NK-92 treated with Interleukin-12 subunit alpha and Interleukin-12 subunit beta, amount 100 ng/mL, for 24 hours (cell line): ENCODE measurements around the gene C1orf210.
A peak's percentile ranks its signal among the peaks of the same experiment; 100 is the strongest.

ENCODE experiments used
- DNase-seq: peaks from one replicate; lab custom pipeline; 2025; lab: John Stamatoyannopoulos, UW

Gene C1orf210

DNA sequence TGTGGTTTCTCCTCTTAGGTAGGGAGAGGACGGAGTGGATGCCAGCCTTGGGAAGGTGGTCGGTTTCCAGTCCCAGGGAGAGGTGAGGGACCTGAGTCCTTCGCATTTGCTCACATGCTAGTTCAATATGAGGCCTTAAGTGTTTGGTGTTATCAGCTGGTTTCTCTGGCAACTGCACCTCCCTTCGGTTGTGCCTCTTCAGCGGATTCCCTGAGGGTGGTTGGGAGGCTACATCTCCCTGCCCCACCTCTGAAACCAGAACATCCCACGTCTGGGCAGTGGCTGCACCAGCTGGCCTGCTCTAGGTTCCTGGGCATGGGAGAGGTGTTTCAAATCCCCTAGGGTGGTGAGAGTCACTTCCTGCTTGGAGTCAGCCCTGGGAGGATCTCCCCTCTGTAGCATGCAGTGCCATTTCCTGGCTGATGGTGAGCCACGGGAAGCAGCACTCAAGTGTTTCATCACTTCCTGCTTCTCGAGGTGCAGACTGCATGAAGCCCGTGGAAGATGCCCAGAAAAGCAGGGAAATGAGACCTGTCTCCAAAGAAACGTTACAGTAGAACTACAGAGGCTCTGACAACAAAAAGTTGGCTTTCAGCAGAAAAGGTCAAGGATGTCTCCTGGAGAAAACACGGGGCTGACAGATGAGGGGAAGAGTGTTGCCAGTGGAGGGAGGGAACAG lies 11.1 kb downstream of the C1orf210 start:
- peak; percentile 41 for DNase-seq

- no peak for DNase-seq
Measured at GRCh38 chr1:43273708-43274107, 11.7 kb downstream of the C1orf210 start.

DNA sequence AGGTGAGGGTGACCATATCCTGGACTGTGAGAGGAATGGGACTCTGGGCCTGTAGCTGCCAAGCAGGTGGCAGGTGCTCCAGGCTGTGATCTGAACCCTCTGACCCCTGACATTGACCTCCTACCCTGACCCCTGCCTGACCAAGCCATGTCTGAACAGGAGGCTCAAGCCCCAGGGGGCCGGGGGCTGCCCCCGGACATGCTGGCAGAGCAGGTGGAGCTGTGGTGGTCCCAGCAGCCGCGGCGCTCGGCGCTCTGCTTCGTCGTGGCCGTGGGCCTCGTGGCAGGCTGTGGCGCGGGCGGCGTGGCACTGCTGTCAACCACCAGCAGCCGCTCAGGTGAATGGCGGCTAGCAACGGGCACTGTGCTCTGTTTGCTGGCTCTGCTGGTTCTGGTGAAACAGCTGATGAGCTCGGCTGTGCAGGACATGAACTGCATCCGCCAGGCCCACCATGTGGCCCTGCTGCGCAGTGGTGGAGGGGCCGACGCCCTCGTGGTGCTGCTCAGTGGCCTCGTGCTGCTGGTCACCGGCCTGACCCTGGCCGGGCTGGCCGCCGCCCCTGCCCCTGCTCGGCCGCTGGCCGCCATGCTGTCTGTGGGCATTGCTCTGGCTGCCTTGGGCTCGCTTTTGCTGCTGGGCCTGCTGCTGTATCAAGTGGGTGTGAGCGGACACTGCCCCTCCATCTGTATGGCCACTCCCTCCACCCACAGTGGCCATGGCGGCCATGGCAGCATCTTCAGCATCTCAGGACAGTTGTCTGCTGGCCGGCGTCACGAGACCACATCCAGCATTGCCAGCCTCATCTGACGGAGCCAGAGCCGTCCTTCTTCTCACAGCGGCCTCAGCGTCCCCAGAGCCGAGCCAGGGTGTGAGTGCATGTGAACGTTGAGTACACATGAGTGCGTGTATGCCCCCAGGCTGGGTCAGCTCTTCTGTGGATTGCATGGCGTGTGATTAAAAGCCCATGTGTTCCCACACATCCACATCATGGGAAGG lies 12.5 kb downstream of the C1orf210 start:
- no peak for DNase-seq

GRCh38 chr1:43272161-43272560 lies 13.2 kb downstream of the C1orf210 start:
- no peak for DNase-seq

- no peak for DNase-seq
Measured at GRCh38 chr1:43271186-43272118, 13.9 kb downstream of the C1orf210 start.

DNA sequence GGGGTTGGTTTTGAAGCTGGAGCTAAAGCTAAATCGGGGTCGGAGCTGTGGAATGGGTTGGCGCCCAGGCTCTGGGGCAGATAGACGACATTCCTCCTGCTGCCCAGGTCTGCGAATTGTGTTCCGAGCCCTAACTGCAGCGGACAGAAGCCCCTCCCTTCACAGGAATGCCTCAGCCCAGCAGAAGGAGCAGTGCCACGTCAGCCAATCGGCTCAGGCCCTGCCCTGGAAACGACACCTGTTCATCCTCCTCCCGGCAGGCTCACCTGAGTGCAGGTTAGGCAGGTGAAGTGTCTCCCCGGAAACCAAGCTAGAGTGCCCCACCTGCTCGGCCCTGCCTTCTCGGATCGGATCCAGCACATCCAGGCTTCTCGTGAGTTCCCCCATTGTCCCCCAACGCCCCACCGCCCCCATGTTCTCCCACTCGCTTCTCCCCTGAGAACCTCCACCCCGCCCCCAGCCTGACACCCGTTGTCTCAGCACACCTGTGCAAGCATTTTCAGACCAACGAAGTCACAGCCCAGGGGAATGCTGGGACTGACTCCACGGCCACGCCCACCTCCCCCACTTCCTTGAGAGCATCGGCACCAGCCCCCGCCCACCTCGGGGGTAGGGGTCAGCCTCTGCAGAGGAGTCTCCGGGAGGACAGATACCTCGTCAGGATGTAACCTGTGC lies 14.8 kb downstream of the C1orf210 start:
- no peak for DNase-seq

GRCh38 chr1:43269627-43270375 lies 15.6 kb downstream of the C1orf210 start, which contains the start of gene TMEM125:
Gene TMEM125, plus strand, starts transcription at chr1:43269983. Its CDS starts 2,740 bp downstream, at chr1:43272723.
- no peak for DNase-seq

DNA sequence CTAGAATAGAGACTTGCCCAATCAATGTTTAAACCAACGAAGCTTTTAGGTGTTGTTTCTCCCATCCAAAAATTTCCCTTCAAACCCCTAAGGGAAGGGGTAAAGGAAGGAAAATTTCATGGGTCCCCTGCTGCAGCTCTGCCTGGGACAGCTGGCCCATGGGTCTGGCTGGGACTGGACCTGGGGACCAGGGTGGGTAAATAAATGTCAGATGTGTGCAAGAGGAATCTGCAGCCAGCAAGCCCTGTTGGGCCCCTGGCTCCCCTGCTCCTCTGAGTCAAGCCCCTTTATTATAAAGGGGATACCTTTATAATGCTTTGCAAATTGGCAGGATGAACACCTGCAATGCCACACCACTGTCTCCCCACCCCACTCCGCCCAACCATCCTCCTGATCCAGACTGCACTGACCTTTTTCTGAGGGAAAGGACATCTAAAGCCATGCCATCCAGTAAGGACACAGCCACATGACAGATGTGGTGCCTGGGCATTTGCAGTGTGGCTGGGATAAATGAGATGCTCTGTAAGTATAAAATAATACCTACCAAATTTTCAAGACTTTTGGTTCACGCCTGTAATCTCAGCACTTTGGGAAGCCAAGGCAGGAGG lies 17.5 kb downstream of the C1orf210 start:
- DNase-seq: no peak

DNA sequence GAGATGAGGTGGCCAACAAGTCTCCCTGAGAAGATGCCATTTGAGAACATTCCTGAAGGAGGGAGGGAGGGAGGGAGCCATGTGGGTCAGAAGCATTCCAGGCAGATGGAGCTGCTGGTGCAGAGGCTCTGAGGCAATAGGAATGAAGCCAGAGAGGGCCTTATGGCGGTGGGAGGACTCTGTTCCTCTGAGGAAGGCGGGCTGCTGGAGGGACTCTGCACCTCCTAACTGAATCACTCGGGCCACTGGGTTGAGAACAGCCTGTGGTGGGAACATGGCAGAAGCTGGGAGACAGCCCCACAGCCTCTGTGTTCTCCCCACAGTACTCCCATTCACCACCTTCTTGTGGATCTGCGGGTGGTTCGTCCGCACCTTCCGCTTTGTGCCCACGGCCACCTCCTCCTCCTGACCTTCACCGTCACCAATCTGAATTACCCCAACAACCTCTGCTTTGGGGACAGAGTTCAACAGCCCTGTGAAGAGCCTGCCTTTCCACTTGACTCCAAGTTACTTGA lies 18.0 kb downstream of the C1orf210 start:
- no peak for DNase-seq

DNA sequence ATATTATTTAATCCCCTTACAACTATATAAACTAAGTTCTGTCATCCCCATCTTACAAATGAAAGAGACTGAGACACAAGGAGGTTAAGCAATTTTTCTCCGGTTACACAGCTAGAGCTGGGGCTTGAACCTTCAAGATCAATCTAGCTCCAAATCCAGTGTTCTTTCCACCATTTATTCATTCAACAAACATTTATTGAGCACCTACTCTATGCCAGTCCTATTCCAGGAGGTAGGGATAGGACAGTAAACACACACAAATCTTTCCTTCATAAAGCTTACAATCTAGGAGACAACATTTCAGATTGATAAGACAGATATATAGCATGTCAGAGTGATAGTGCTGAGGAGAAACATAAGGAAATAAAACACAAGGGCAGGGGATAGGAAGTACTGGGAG lies 18.5 kb downstream of the C1orf210 start:
- DNase-seq: no peak

- DNase-seq: no peak
Measured at GRCh38 chr1:43265431-43265830, 19.9 kb downstream of the C1orf210 start.

DNA sequence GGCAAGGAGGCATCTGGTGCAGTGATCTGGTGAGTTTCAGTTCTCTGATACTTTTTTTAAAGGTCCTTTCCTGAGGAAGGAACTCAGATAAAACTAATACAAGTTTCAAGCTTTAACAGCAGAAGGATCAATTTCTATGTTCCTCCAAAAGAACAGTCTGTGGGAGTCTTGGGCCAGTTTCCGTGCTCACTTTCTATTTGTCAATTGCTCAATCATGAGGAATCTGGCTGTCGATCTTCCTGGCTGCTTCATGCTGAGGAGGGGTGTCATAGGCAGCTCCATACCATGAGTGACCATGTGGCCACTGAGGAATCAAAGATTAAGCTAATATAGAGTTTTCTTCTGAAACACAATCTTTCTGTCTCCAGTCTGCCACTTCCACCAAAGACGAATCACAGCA lies 27.0 kb downstream of the C1orf210 start:
- DNase-seq: no peak

DNA sequence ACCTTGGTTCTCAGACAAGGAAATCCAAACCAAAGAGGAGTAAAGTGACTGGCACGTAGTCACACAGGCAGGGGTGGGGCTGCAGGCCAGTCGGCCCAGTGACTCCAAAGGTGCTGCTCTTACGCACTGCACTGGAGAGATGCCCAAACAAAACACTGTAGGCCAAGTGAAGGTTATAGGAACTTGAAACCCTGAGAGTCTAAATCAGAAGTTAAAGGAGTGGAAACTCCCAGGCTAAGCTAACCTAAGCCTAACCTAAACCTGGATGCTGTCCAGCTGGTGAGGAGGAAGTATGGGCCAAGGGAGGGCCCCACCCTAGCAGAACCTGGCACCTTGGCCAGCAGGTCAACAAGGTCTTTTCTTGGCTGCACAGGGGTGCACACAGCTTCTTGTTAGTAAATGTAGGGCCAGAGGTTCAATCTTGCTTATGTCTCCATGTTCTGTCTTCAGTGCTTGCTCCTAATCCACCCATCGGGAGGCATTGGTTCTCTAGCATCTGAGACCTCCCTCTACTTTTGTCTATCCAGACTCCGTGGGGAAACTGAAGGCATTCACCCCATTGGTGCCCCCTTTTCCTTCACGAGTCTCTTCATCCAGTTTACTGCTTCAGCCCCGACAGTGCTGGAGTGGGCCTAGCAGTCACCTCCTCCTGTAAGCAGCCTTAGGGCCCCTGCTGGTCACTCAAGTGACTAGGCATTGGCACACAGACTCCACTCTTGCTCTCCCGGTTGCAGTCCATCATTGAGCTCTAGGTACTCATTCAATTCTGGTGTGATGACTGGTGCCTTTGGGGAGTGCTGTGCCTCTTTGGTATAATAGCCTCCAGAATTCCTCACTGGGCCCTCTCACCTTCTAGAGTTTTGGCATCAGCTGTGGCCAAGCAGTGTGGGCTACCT lies 28.5 kb downstream of the C1orf210 start:
- no peak for DNase-seq

DNA sequence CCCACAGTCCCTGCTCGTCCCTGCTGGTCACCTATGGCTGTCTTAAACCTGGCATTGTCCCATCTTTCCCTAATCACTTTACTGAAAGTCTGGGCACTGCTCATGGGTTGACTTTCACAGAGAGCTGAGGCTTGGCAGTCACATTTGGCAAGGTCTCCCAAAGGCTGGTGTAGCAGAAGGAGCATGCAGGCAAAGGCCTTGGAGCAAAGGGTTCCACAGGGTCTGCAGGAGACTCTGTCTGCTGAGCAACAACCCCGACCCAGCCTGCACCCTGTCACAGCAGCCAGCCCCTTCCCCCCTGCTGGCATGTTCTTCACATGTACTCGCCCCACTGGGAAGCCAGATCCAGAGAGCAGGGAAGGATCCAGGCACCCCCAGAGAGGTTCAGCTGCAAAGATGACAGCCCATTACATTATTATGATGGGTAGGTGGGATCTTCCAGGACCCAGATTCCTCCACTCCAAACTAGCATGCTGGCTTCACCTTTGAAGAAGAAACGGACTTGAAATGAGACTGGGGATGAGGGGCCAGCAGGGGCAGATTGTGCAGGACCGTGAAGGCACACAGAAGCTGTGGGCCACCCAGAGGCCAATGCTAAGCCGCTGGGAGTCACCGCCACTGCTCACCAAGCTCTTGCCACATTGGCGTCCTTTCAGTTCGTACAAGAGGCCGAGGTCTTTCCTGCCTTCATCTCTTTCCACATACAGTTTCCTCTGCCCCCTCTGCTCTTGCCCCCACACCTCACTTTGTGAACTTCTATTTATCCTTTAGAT lies 29.8 kb downstream of the C1orf210 start:
- DNase-seq: no peak

DNA sequence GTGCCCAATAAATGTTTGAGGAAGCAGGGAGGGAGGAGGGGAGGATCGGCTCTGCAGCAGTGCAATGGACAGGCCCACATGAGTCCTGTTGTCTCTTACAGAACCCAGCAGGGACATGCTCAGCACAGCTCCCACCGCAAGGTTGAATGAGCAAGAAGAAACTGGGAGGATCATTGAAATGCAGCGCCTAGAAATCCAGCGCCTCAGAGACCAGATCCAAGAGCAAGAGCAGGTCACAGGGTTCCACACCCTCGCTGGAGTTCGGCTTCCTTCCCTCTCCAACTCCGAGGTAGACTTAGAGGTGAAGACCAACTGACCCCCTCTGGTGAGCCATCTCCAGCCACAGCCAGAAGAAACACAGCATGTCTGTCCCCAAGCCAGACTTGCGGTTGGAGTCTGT lies 31.5 kb downstream of the C1orf210 start:
- no peak for DNase-seq

DNA sequence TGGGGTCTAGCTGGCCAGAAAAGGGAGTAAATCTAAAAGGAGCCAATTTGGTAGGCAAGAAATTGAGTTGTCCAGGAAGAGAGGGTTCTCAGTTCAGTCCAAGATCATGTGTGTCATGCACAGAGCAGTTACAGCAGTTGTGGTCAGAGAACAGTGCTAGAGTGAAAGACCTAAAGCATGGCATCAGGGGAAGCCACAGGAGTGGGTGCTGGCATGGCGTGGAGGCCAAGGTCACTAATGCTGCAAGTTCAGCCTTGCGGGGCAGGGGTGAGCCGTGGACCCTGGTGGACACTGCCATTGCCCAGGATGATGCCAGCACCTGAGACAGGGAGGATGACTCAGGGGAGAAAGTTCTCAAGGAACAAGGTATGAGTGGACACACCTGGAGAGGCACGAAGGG lies 32.2 kb downstream of the C1orf210 start:
- no peak for DNase-seq

DNA sequence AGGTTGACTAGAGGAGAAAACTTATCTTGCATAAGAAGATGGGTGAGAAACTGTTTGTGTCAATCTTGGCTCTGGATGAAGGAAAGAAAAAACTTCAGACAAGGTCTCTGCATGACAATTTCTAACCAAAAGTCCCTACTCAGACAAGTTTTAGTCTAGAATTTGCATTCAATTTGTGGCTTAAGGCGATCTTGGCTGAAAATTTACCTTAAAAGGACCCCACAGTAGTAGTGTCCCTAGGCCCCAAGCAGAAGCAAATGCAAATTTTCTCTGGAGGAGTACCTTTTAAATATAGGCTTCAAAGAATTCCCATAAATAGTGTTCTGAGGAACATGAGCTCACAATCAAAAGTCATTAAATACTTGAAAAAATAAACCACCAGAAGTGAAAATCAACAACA lies 33.2 kb downstream of the C1orf210 start:
- DNase-seq: no peak

- no peak for DNase-seq
Measured at GRCh38 chr1:43251024-43251423, 34.4 kb downstream of the C1orf210 start.
